Non-pigmented ciliary epithelial cell (primary cell): Measurements from ENCODE around the gene MORN1.

Experiments
- DNase-seq: peaks from one replicate; pipeline ENCODE4 v3.0.0-alpha.2; 2010; ENCODE audit warnings: low read depth

Gene MORN1

GRCh38 chr1:2404890-2405511, 13.6 kb upstream of the MORN1 start:
- no peak for DNase-seq

DNA sequence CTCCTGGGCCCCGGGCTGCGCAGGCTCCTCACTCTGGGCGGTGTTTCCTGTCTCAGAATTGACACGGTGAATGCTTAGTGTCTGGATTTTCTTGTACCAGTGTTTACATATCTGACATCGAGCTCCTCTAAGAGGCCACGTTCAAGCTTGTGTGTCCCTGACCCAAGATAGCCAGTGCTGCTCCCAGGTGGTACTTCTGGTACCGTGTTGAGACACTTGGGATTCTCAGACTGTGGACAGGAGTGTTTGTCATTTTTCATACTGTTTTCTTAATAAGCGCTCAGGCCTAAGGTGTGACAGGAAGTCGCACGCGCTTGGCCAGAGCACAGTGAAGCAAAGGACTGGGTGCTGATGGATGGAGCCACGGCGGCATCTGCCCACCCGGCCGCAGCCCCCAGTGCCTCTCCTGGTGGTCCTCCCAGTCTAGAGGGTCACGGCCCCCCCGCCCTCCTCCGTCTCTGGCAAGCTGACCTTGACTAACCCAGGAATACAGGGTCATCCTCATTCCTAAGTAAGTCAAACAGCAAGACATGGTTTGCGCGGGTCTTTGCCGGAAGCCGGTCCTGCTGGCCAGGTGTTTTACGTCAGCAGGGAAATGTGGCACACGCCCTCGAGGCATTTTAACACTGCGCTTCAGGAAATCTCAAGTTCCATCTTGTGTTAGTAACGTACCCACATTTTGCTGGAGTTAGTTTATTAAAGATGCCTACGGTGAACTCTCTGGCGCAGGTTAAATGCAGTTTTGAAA, 13.0 kb upstream of the MORN1 start:
- DNase-seq: no peak

DNA sequence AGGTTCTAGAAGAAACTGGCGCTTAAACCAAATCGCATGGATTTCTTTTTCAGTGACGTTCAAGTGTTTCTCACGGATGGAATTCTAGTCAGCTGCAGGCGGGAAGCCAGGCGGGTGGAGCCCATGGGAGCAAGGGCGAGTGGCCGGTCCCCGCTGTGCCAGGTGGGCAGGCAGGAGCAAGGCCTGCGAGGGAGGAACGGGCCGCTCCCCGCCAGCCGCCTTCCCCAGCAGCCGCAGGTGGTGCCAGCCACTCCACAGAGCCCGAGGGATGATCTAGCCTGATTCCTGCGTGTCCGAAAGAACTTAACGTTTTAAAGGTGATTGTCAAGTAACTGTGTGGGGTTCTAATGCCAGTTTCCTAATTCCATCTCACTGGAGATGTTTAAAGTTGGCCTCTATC, 11.9 kb upstream of the MORN1 start:
- DNase-seq: no peak

DNA sequence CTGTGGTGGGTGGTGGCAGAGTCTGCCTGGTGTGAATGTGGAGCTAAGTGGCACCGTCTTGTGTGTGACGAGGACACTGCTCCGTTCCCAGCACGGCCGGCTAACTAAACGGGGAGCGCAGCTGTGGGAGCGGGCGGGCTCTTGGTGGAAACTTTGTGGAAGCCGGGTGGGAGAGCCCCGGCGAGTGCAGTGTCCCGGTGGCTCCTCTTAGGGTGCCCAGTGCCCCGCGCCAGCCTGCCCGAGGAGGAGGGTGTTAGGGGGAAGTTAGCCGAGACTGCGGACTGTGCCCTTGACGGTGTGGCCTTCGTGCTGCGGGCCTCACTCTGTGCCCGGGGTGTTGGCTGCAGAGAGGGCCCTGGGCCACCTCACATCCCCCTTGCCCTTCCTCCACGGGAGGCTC, 11.1 kb upstream of the MORN1 start:
- DNase-seq: no peak

- DNase-seq: no peak
These were observed 9.7 kb upstream of the MORN1 start for GRCh38 chr1:2400950-2401649.

- DNase-seq: no peak
These were observed 9.2 kb upstream of the MORN1 start for GRCh38 chr1:2400576-2400909.

DNA sequence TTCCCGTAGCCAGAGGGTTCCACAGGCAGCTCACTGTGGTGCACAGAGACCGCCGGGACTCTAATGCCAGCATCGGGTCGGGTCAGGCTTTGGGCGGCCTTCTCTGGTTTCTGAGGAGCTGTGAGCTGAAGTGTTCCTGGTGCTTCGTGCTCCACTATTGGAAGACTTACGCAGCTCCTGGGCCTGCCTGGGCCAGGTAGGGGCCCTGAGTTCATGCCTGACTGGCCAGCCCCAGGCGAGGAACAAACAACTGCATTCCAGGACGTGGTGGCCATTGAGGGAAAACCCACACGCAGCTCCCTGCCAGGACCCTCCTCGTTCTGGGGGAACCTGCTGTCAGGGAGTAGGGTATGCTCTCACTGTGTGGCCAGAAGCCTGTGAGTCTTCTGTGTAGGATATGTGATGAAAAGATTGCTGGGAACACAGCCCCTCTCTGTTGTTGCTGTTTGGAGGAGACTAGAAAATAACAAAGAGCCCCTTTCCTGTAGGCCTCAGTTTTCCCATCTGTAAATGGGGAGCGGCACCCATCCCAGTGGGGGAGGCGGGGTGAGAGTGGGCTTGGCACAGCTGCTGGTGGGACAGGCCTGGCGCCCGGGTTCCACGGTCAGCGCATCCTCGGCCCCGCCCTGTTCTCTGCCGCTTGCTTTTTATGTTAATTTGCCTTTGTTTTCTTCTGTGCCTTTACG, 8.7 kb upstream of the MORN1 start:
- DNase-seq: no peak

GRCh38 chr1:2398871-2399270, 7.5 kb upstream of the MORN1 start:
- DNase-seq: no peak

DNA sequence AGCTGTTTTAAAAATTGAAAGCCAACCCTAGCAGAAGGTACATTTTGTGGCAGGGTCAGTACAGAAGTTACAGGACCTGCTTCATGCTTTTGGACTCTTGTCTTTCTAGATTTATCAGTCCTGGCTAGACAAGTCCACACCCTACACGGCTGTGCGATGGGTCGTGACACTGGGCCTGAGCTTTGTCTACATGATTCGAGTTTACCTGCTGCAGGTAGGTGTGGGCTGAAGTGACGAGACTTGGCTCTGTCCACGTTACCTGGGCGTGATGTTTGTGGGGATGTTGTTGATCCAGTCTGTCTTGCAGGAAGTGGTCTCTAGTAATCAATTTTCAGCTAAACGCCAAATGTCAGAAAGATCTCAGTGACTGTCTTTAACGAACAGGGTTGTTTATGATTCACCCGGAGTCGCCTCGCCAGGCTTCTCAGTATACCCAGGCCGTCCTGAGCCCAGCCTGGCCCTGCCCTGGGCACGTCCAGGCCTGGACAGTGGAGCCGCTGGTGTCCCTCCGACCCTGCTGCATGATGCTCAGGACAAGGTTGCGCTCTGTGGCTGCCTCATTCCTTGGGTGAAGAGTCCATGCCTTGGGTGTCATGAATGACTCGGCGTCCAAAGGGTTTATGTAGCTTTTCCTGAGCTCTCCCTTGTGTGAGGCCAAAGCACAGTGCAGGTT, 5.8 kb upstream of the MORN1 start:
- no peak for DNase-seq

GRCh38 chr1:2396476-2396875, 5.1 kb upstream of the MORN1 start:
- no peak for DNase-seq

DNA sequence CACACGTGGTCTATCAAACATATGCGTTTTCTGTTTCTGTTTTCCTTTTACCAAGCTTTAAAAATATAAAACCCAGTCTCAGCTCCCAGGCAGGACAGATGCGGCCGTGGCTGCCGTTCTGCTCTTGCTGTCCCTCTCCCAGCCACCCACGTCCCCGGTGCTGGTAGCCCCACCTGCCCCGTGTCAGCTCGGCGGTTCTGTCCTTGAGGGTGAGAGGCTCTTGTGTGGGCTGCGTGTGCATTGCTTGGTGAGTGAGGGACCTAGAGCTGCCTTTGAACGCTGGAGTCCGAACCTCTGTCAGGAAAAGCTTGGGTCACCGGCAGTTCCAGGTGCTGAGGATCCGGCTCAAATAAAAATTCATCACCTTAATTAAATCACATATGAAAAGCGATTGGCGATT, 4.7 kb upstream of the MORN1 start:
- DNase-seq: no peak

DNA sequence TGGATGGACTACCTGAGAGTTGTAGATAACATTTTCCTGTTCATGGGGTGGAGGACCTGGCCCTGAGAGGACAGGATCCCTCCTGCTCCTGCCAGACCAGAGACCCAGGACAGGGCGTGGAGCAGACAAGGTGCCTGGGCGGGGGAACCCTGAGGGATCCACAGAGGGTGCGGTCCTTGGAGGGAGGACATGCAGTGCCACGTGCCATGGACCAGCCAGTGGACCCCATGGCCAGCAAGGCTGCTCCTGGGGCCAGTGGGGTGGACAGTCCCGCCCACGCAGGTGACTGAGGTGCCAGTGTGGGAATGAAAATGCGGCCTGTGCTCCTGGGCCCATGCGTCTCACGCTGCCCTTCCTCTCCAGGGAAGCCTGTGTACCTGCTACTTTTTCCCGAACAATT, 3.9 kb upstream of the MORN1 start:
- DNase-seq: no peak

GRCh38 chr1:2394761-2395160, 3.4 kb upstream of the MORN1 start:
- DNase-seq: no peak

GRCh38 chr1:2394220-2394619, 2.9 kb upstream of the MORN1 start:
- no peak for DNase-seq

GRCh38 chr1:2393471-2393877, 2.1 kb upstream of the MORN1 start:
- DNase-seq: no peak

DNA sequence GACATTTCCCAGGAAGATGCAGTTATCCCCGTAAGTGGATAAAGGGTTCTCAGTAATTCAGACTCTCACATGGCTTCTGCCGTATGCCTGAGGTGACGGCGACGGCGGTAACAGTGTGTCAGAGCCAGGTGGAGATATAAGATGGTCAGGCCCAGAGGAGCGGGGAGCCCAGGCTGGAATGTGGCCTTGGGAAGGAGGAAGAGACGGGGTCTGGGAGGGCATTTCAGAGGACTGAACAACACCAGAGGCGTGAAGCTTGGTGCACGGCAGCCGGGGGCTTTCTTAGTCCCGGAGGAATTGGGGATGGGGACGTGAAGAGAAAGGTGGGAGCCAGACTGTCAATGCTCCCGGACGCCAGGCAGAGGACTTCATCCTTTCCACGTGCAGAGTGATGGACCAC, 1.3 kb upstream of the MORN1 start:
- no peak for DNase-seq

- DNase-seq: no peak
These were observed 666 bp upstream of the MORN1 start for GRCh38 chr1:2391931-2392509.

DNA sequence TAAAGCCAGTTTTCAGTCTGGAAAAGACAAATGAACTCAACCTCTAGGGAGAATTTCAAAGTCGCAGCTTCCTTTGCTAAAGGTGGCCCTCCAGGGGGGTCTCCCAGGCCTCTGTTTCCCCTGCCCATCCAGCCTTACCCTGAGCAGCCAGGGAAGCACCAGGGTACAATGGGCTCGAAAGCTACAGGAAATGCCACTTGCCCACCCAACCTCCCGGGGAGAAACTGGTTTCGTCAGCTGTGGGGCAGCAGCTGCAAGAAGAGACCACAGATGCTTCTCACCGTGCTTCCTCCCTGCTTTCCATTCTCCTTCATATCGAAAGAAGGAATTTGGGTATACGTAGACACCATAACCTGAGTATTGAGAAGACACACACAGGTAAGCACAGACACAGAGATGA, 1.7 kb downstream of the MORN1 start:
- no peak for DNase-seq

DNA sequence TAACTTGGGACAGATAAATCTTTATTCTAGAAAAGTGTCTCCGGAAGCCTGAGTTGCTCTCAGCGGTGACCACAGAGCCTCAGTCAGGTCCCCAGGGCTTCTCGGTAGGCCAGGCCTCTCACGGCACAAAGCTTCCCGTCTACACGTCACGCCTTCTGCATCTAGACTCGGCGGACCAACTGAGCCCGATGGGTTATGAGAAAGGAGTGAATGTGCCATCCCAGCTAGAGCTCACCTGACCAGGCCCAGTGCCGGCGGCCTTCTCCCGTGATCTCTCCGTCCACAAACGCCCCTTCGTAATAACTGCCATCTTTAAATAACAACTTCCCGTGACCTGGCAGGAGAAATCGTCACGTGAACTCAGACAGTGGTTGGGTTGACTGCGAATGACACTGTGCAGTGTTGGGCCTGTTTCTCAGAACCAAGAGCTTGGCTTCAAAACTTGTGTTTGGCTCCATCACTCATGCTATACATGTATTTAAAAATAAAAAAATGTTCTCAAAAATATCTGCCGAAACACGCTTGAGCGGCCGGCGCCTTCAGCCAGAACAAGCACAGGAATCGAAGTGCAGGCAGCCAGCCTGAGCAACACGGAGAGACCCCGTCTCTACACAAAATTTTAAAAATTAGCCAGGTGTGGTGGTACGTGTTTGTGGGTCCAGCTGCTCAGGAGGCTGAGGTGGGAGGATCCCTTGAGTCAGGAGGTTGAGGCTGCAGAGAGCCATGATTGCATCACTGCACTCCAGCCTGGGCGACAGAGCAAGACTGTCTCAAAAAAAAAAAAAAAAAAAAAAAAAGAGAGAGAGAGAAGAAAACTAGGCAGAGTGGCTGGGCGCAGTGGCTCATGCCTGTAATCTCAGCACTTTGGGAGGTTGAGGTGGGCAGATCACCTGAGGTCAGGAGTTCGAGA, 3.1 kb downstream of the MORN1 start:
- DNase-seq: no peak

- DNase-seq: no peak
These were observed 4.4 kb downstream of the MORN1 start for GRCh38 chr1:2386636-2387611.
